GM23248 (cell line): ENCODE results near the gene RECQL. TPM values are rescaled to one million over a fixed set of nuclear protein-coding genes. Genes with fewer than 3 reads are reported as not detected.

Experiments
- DNase-seq: peaks from one replicate; pipeline ENCODE4 v3.0.0-alpha.2; 2015
- H2AFZ ChIP-seq: fragments of 200-600 bp; sonication (generic); 2 replicates; pipeline ENCODE4 v1.6.1; 2016; ENCODE audit warnings: antibody characterized with exemption
- H3F3A ChIP-seq: fragments of 200-600 bp; sonication (generic); 2 replicates; pipeline ENCODE4 v1.6.1; 2016; ENCODE audit warnings: mild to moderate bottlenecking, antibody characterized with exemption, mixed run types; ENCODE audit not compliant: insufficient read depth
- H3K27ac ChIP-seq: fragments of 200-600 bp; sonication (generic); 2 replicates; pipeline ENCODE4 v1.5.1; 2016; ENCODE audit warnings: mild to moderate bottlenecking
- H3K27me3 ChIP-seq: fragments of 200-600 bp; sonication (generic); replicated peaks from 2 replicates; pipeline ENCODE4 v1.6.1; 2016; ENCODE audit warnings: mild to moderate bottlenecking; ENCODE audit not compliant: insufficient read depth
- H3K36me3 ChIP-seq: fragments of 200-600 bp; sonication (generic); 2 replicates; pipeline ENCODE4 v1.6.1; 2016; ENCODE audit warnings: low read depth, mild to moderate bottlenecking
- H3K4me1 ChIP-seq: fragments of 200-600 bp; sonication (generic); 2 replicates; pipeline ENCODE4 v1.6.1; 2016; ENCODE audit warnings: mild to moderate bottlenecking; ENCODE audit not compliant: insufficient read depth
- H3K4me2 ChIP-seq: fragments of 200-600 bp; sonication (generic); one replicate; pipeline ENCODE4 v1.6.1; 2016; ENCODE audit warnings: mild to moderate bottlenecking; ENCODE audit not compliant: unreplicated experiment
- H3K4me3 ChIP-seq: fragments of 200-600 bp; sonication (generic); 2 replicates; pipeline ENCODE4 v1.5.1; 2016; ENCODE audit warnings: mild to moderate bottlenecking
- H3K79me2 ChIP-seq: fragments of 200-600 bp; sonication (generic); 2 replicates; pipeline ENCODE4 v1.6.1; 2016; ENCODE audit warnings: mild to moderate bottlenecking; ENCODE audit not compliant: insufficient read depth
- H3K9ac ChIP-seq: fragments of 200-600 bp; sonication (generic); 2 replicates; pipeline ENCODE4 v1.6.1; 2016; ENCODE audit warnings: mild to moderate bottlenecking
- H3K9me2 ChIP-seq: fragments of 200-600 bp; sonication (generic); 2 replicates; pipeline ENCODE4 v1.6.1; 2016; ENCODE audit warnings: mixed run types, mild to moderate bottlenecking, moderate library complexity; ENCODE audit not compliant: insufficient read depth
- H3K9me3 ChIP-seq: fragments of 200-600 bp; sonication (generic); one replicate; pipeline ENCODE4 v1.6.1; 2017; ENCODE audit warnings: low read depth
- H4K20me1 ChIP-seq: fragments of 200-600 bp; sonication (generic); 2 replicates; pipeline ENCODE4 v1.6.0; 2016; ENCODE audit not compliant: insufficient read depth
- EZH2 ChIP-seq: fragments of 200-600 bp; sonication (generic); IDR thresholded peaks from 2 replicates; pipeline ENCODE4 v1.6.1; 2018; ENCODE audit warnings: antibody characterized with exemption, mild to moderate bottlenecking; ENCODE audit not compliant: insufficient read depth, poor library complexity, severe bottlenecking
- EZH2phosphoT487 ChIP-seq: fragments of 200-600 bp; sonication (generic); IDR thresholded peaks from 2 replicates; pipeline ENCODE4 v1.6.1; 2018; ENCODE audit warnings: antibody characterized with exemption, moderate library complexity, mild to moderate bottlenecking, low read depth; ENCODE audit not compliant: insufficient read depth
- WGBS, 2 experiments: methylation state at CpG; one replicate each; pipeline ENCODE4 v1.1.6; 2015 to 2017; ENCODE audit warnings: low lambda C conversion rate in 2 of 2, low coverage in 1 of 2; ENCODE audit errors: missing lambda C conversion rate in 2 of 2; 5-methylcytosine and 5-hydroxymethylcytosine counted together
- in situ Hi-C: fragments of 300-500 bp; cut with MboI; formaldehyde crosslinking; loops from 2 replicates; pipeline ENCODE4 v1.15.0; 2020
- polyA plus RNA-seq: library from polyadenylated mRNA; unstranded; fragments of >200 nt; fragmentation: Nextera tagmentation; extraction: Ambion mirVana; gene quantifications from 2 replicates; pipeline ENCODE4 v1.2.1, GENCODE V29; 2016
- total RNA-seq: library from RNA; depleted of rRNA; stranded (reverse); fragments of >200 nt; shearing (Covaris generic); gene quantifications from 2 replicates; pipeline ENCODE4 v1.2.3, GENCODE V29; 2014

The RECQL gene
- total and polyA plus RNA-seq, 2 experiments from 2014 or later: 80.3 to 102 TPM

DNA sequence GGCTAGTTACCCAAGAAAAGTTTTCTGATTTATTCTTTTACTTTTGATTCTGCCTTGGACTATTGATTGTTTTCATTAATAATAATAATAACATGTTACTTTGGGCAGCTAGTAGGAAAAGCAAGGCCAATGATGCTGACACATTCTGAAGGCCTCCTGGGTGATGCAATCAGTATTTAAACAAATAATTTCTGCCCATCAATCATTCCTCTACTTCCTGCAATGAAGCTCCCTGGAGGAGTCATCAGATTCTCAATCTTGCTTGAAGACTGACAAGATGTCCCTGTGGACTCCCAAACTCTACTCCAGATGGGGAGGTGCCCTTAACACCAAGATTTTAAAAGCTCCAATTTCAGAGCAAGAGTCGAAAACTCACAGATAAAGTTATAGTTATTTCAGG is 24.6 kb upstream of the RECQL start, which contains the start of gene SPX:
Gene SPX, plus strand, starts transcription at position 244 of the 400 bp plus-strand sequence. CDS start 177 bp downstream, outside the sequence.
- Histone ChIP-seq H3K9me2 (no peaks in the 10 kb centered on the region), H3F3A (peaks cover 20% of the 10 kb centered on the region), H3K4me2 (peak within 1 kb of the TSS; percentile 94), H3K4me1 (no peaks in the 10 kb centered on the region), H4K20me1 (no peaks in the 10 kb centered on the region), H3K27me3 (0 out of 2 replicates have a peak, but pooled peaks cover 5% of the 10 kb centered on the region), H3K79me2 (no peaks in the 10 kb centered on the region), H3K27ac (no peak within 1 kb of the TSS), H3K9me3 (no peaks in the 10 kb centered on the region), H3K9ac (no peak within 1 kb of the TSS), H2AFZ (peak within 1 kb of the TSS; percentile 96), H3K4me3 (peak within 1 kb of the TSS; percentile 73), H3K36me3 (no peaks in the 10 kb centered on the region)
- WGBS, 2 experiments: 63 to 68% methylated on average over 1 of the region's 1 CpG
- peak; percentile 27 for DNase-seq
- in situ Hi-C loops: no loop called here
- TF ChIP-seq EZH2phosphoT487: no peak

DNA sequence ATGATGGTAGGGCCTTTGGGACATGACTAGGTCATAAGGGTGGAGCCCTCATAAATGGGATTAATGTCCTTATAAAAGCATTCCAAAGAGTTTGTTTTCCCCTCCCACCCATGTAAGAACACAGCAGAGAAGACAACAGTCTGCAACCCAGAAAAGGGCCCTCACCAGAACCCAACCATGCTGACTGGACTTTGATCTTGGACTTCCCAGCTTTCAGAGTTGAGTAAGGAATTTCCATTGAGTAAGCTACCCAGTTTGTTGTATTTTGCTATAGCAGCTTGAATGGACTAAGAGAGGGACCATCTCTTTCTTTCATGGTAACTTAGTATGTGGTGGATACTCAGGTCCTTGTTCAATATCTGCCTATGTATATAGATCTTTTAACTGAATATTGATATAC is 21.7 kb upstream of the RECQL start:
- in situ Hi-C loops: no loop called here
- Histone ChIP-seq H3K4me3 (no peak overlapping the region), H4K20me1 (no peaks in the 10 kb centered on the region), H3K9me3 (no peaks in the 10 kb centered on the region), H3K27ac (no peak overlapping the region), H3K4me2 (no peak overlapping the region), H3K36me3 (0 out of 2 replicates have a peak, but pooled peaks cover 5% of the 10 kb centered on the region), H3K9me2 (no peaks in the 10 kb centered on the region), H3K4me1 (no peaks in the 10 kb centered on the region), H3K79me2 (no peaks in the 10 kb centered on the region), H3K9ac (no peak overlapping the region), H3K27me3 (no peaks in the 10 kb centered on the region), H2AFZ (no peak overlapping the region), H3F3A (peaks cover 41% of the 10 kb centered on the region)
- no peak for DNase-seq
- TF ChIP-seq EZH2: no peak

DNA sequence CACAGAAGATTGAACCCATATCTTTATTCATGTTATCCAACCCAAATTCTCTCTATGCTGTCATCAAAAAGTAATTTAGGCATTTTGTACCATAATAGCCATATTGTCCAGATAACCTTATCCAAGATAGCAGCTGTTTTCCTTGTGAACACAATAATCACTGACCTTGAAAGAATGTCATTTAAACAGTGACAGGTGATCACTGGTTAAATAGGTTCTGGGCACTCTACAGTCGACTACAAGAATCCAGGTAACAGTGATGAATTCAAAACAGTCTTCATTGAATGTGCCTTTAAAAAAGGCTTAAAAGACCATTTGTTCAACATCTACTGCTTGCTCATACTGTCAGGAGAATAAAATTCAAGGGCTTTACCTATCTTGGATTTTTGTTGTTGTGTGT is 20.1 kb upstream of the RECQL start:
- Histone ChIP-seq H3K9me2 (no peaks in the 10 kb centered on the region), H3K9ac (no peak overlapping the region), H3K36me3 (peaks cover 16% of the 10 kb centered on the region), H3K27ac (no peak overlapping the region), H3K4me1 (no peaks in the 10 kb centered on the region), H2AFZ (no peak overlapping the region), H4K20me1 (no peaks in the 10 kb centered on the region), H3K9me3 (no peaks in the 10 kb centered on the region), H3K4me2 (no peak overlapping the region), H3F3A (peaks cover 41% of the 10 kb centered on the region), H3K4me3 (no peak overlapping the region), H3K79me2 (no peaks in the 10 kb centered on the region), H3K27me3 (no peaks in the 10 kb centered on the region)
- DNase-seq: no peak
- in situ Hi-C loops: no loop called here
- TF ChIP-seq EZH2 (no peak), EZH2phosphoT487 (no peak)
- 45 to 49% methylated on average over 1 of the region's 1 CpG for WGBS, 2 experiments

DNA sequence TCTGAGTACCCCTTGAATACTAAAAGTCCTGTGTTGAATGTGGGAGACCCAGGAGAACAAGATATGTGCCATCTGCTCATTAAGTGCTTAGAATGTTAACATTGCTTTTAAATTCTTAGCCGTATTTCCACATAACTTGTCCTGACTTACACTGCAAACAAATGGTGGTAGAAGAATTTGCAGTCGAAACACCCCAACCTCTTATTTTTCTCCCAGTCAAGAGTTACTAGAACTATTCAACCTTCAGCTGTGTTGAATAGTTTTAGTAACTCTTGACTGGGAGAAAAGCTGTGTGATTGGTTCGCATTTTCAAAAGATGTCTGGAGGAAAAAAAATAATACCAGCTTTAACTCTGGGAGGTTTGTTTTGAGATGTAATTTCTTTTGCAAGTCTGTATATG is 17.0 kb upstream of the RECQL start:
- WGBS, 2 experiments: 86 to 89% methylated on average over 3 of the region's 3 CpGs
- H3K79me2 ChIP-seq: peaks cover 7% of the 10 kb centered on the region
- in situ Hi-C loops: no loop called here

DNA sequence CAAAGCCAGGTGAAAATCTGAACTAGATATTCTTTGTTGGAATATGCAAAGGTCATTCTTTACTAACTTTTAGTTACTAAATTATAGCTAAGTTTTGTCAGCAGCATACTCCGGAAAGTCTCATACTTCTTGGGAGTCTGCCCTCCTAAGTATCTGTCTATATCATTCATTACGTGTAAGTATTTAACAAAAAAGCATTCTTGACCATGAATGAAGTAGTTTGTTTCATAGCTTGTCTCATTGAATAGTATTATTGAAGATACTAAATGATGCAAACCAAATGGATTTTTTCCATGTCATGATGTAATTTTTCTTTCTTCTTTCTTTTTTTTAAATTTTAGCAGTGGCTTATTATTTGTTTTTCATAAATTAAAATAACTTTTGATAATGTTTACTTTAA is 14.8 kb upstream of the RECQL start:
- H2AFZ ChIP-seq: no peak overlapping the region
- H3K4me2 ChIP-seq: no peak overlapping the region
- 97 to 98% methylated on average over 2 of the region's 2 CpGs for WGBS, 2 experiments
- no peaks in the 10 kb centered on the region for H3K4me1 ChIP-seq
- H4K20me1 ChIP-seq: no peaks in the 10 kb centered on the region
- DNase-seq: no peak
- no peak overlapping the region for H3K4me3 ChIP-seq
- no peaks in the 10 kb centered on the region for H3K27me3 ChIP-seq
- peaks cover 29% of the 10 kb centered on the region for H3K79me2 ChIP-seq
- no peaks in the 10 kb centered on the region for H3K9me3 ChIP-seq
- in situ Hi-C loops: no loop called here
- H3K9me2 ChIP-seq: no peaks in the 10 kb centered on the region
- peaks cover 29% of the 10 kb centered on the region for H3F3A ChIP-seq
- H3K27ac ChIP-seq: no peak overlapping the region
- TF ChIP-seq EZH2phosphoT487 (no peak), EZH2 (no peak)
- H3K9ac ChIP-seq: no peak overlapping the region
- peaks cover 64% of the 10 kb centered on the region for H3K36me3 ChIP-seq

More for the DNA sequence above, 17.0 kb upstream of the RECQL start:
- Histone ChIP-seq H3F3A (peaks cover 41% of the 10 kb centered on the region), H3K27ac (no peak overlapping the region), H3K9me2 (no peaks in the 10 kb centered on the region), H3K9me3 (no peaks in the 10 kb centered on the region), H3K27me3 (no peaks in the 10 kb centered on the region), H3K4me3 (no peak overlapping the region), H3K9ac (no peak overlapping the region), H3K4me2 (no peak overlapping the region), H3K36me3 (peaks cover 45% of the 10 kb centered on the region), H2AFZ (no peak overlapping the region), H3K4me1 (no peaks in the 10 kb centered on the region), H4K20me1 (no peaks in the 10 kb centered on the region)
- DNase-seq: no peak
- TF ChIP-seq EZH2phosphoT487: no peak
